OCI-LY1 (cell line): ENCODE measurements around the gene BRCA1.

Source experiments
- H2AFZ ChIP-seq: fragments of 200-600 bp; sonication (generic), shearing (Covaris generic); 2 replicates; pipeline ENCODE4 v1.6.0; 2014; ENCODE audit warnings: antibody characterized with exemption, mild to moderate bottlenecking, low read length
- H3F3A ChIP-seq: fragments of 200-600 bp; sonication (generic), shearing (Covaris generic); 2 replicates; pipeline ENCODE4 v1.6.0; 2014; ENCODE audit warnings: mild to moderate bottlenecking, antibody characterized with exemption, low read length, moderate library complexity; ENCODE audit not compliant: insufficient read depth
- H3K27ac ChIP-seq: fragments of 200-600 bp; sonication (generic); 2 replicates; pipeline ENCODE4 v1.5.1; 2014; ENCODE audit warnings: low read length, mixed run types, mild to moderate bottlenecking, low read depth; ENCODE audit not compliant: poor library complexity, severe bottlenecking
- H3K27me3 ChIP-seq: fragments of 200-600 bp; sonication (generic); 2 replicates; pipeline ENCODE4 v1.6.0; 2014; ENCODE audit warnings: antibody characterized with exemption, mild to moderate bottlenecking, low read length, moderate library complexity; ENCODE audit not compliant: insufficient read depth
- H3K36me3 ChIP-seq: fragments of 200-600 bp; sonication (generic); 2 replicates; pipeline ENCODE4 v1.6.1; 2014; ENCODE audit warnings: mild to moderate bottlenecking, antibody characterized with exemption, low read length, moderate library complexity, mixed read lengths; ENCODE audit not compliant: insufficient read depth
- H3K4me1 ChIP-seq: fragments of 200-600 bp; sonication (generic); 2 replicates; pipeline ENCODE4 v1.5.1; 2014; ENCODE audit warnings: mild to moderate bottlenecking, low read length, moderate library complexity; ENCODE audit not compliant: insufficient read depth, severe bottlenecking
- H3K4me2 ChIP-seq: fragments of 200-600 bp; sonication (generic), shearing (Covaris generic); 2 replicates; pipeline ENCODE4 v1.6.1; 2014; ENCODE audit warnings: low read length
- H3K4me3 ChIP-seq: fragments of 200-600 bp; sonication (generic); 2 replicates; pipeline ENCODE4 v1.5.1; 2014; ENCODE audit warnings: low read length, low read depth, mild to moderate bottlenecking, mixed read lengths; ENCODE audit not compliant: poor library complexity, severe bottlenecking
- H3K79me2 ChIP-seq: fragments of 200-600 bp; shearing (Covaris generic); 2 replicates; pipeline ENCODE4 v1.6.1; 2016; ENCODE audit warnings: mixed run types, low read length, mixed read lengths; ENCODE audit not compliant: insufficient read depth
- H3K9ac ChIP-seq: fragments of 200-600 bp; sonication (generic), shearing (Covaris generic); 2 replicates; pipeline ENCODE4 v1.6.1; 2014; ENCODE audit warnings: mild to moderate bottlenecking, low read length, mixed read lengths
- H3K9me2 ChIP-seq: fragments of 200-600 bp; sonication (generic), shearing (Covaris generic); 2 replicates; pipeline ENCODE4 v1.6.1; 2014; ENCODE audit warnings: low read depth, mild to moderate bottlenecking, low read length, mixed read lengths
- H3K9me3 ChIP-seq: fragments of 200-600 bp; shearing (Covaris generic); 2 replicates; pipeline ENCODE4 v1.6.1; 2014; ENCODE audit warnings: low read length, mixed read lengths
- H4K20me1 ChIP-seq: fragments of 200-600 bp; sonication (generic), shearing (Covaris generic); 2 replicates; pipeline ENCODE4 v1.6.0; 2016; ENCODE audit warnings: mild to moderate bottlenecking, low read length; ENCODE audit not compliant: insufficient read depth
- EZH2 ChIP-seq: fragments of 200-600 bp; sonication (generic), shearing (Covaris generic); IDR thresholded peaks from 2 replicates; pipeline ENCODE4 v1.8.0; 2017; ENCODE audit warnings: borderline replicate concordance, mixed run types, mild to moderate bottlenecking, antibody characterized with exemption, low read length, moderate library complexity, mixed read lengths
- TF ChIP-seq, protein P1 (sequence below): fragments of 200-600 bp; sonication (generic), shearing (Covaris generic); IDR thresholded peaks from 2 replicates; pipeline ENCODE4 v1.5.1; 2017; ENCODE audit warnings: mild to moderate bottlenecking, antibody characterized with exemption, low read length, moderate library complexity, mixed read lengths

The BRCA1 gene

GRCh38 chr17:43094129-43094835 lies 30.9 kb downstream of the BRCA1 start:
- Histone ChIP-seq H3F3A (0 out of 2 replicates have a peak, but pooled peaks cover 2% of the 10 kb centered on the region), H3K9me2 (no peaks in the 10 kb centered on the region), H3K4me2 (no peak overlapping the region)

DNA sequence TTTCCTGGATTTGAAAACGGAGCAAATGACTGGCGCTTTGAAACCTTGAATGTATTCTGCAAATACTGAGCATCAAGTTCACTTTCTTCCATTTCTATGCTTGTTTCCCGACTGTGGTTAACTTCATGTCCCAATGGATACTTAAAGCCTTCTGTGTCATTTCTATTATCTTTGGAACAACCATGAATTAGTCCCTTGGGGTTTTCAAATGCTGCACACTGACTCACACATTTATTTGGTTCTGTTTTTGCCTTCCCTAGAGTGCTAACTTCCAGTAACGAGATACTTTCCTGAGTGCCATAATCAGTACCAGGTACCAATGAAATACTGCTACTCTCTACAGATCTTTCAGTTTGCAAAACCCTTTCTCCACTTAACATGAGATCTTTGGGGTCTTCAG lies 32.3 kb downstream of the BRCA1 start:
- Histone ChIP-seq H3K36me3 (peaks cover 97% of the 10 kb centered on the region), H3K9me2 (no peaks in the 10 kb centered on the region), H3K27ac (no peak overlapping the region), H3K79me2 (no peaks in the 10 kb centered on the region), H4K20me1 (no peaks in the 10 kb centered on the region), H2AFZ (no peak overlapping the region), H3K27me3 (no peaks in the 10 kb centered on the region), H3F3A (0 out of 2 replicates have a peak, but pooled peaks cover 2% of the 10 kb centered on the region), H3K4me2 (no peak overlapping the region), H3K9ac (no peak overlapping the region), H3K9me3 (no peaks in the 10 kb centered on the region), H3K4me1 (no peaks in the 10 kb centered on the region), H3K4me3 (no peak overlapping the region)
- TF ChIP-seq, protein P1, sequence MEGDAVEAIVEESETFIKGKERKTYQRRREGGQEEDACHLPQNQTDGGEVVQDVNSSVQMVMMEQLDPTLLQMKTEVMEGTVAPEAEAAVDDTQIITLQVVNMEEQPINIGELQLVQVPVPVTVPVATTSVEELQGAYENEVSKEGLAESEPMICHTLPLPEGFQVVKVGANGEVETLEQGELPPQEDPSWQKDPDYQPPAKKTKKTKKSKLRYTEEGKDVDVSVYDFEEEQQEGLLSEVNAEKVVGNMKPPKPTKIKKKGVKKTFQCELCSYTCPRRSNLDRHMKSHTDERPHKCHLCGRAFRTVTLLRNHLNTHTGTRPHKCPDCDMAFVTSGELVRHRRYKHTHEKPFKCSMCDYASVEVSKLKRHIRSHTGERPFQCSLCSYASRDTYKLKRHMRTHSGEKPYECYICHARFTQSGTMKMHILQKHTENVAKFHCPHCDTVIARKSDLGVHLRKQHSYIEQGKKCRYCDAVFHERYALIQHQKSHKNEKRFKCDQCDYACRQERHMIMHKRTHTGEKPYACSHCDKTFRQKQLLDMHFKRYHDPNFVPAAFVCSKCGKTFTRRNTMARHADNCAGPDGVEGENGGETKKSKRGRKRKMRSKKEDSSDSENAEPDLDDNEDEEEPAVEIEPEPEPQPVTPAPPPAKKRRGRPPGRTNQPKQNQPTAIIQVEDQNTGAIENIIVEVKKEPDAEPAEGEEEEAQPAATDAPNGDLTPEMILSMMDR, result no peak
- TF ChIP-seq EZH2, result no peak

More at GRCh38 chr17:43094129-43094835, 30.9 kb downstream of the BRCA1 start:
- Histone ChIP-seq H3K4me3 (no peak overlapping the region), H3K27ac (no peak overlapping the region), H3K9ac (no peak overlapping the region), H4K20me1 (no peaks in the 10 kb centered on the region), H3K4me1 (no peaks in the 10 kb centered on the region), H3K79me2 (no peaks in the 10 kb centered on the region), H3K36me3 (peaks cover 88% of the 10 kb centered on the region), H3K9me3 (no peaks in the 10 kb centered on the region), H2AFZ (no peak overlapping the region), H3K27me3 (no peaks in the 10 kb centered on the region)
- TF ChIP-seq, protein P1, result no peak
- no peak for TF ChIP-seq EZH2

- Histone ChIP-seq H3K4me1 (no peaks in the 10 kb centered on the region), H3K9ac (no peak overlapping the region), H2AFZ (no peak overlapping the region), H4K20me1 (no peaks in the 10 kb centered on the region), H3F3A (0 out of 2 replicates have a peak, but pooled peaks cover 2% of the 10 kb centered on the region), H3K27me3 (no peaks in the 10 kb centered on the region), H3K9me3 (no peaks in the 10 kb centered on the region), H3K9me2 (no peaks in the 10 kb centered on the region), H3K4me2 (no peak overlapping the region), H3K4me3 (no peak overlapping the region), H3K27ac (no peak overlapping the region), H3K36me3 (peaks cover 97% of the 10 kb centered on the region), H3K79me2 (no peaks in the 10 kb centered on the region)
- TF ChIP-seq, protein P1, result no peak
- TF ChIP-seq EZH2, result no peak
Measured at GRCh38 chr17:43090022-43090421, 35.1 kb downstream of the BRCA1 start.
